HCT116 (cell line): Measurements from ENCODE around the gene MUC5B.

Experiments
- CEBPB ChIP-seq: IDR thresholded peaks from 2 replicates; pipeline ENCODE4 v1.6.1; 2012; ENCODE audit warnings: low read depth
- CTCF ChIP-seq, 3 experiments: fragments of 200-600 bp in 1 of 3; sonication (generic) in 1 of 3; IDR thresholded peaks in 2 of 3; conservative IDR thresholded peaks in 1 of 3; 2 replicates each; pipeline ENCODE4 v1.5.1; 2012 to 2017; ENCODE audit warnings: low read depth in 2 of 3, low read length in 2 of 3, antibody characterized with exemption in 1 of 3, borderline replicate concordance in 1 of 3, control low read depth in 1 of 3, mild to moderate bottlenecking in 1 of 3, mixed read lengths in 1 of 3, mixed run types in 1 of 3, moderate library complexity in 1 of 3; ENCODE audit not compliant: insufficient read depth in 1 of 3
- EGR1 ChIP-seq: IDR thresholded peaks from 2 replicates; pipeline ENCODE4 v1.6.1; 2012; ENCODE audit warnings: low read depth
- MAX ChIP-seq: IDR thresholded peaks from 2 replicates; pipeline ENCODE4 v1.6.1; 2012
- POLR2A ChIP-seq: IDR thresholded peaks from 2 replicates; pipeline ENCODE4 v1.7.0; 2011; ENCODE audit warnings: borderline replicate concordance; ENCODE audit not compliant: insufficient read depth, insufficient read length; ENCODE audit errors: extremely low read depth
- POLR2AphosphoS5 ChIP-seq: IDR thresholded peaks from 2 replicates; pipeline ENCODE4 v1.6.1; 2011; ENCODE audit warnings: mild to moderate bottlenecking, low read depth, low read length, moderate library complexity
- SIN3A ChIP-seq: IDR thresholded peaks from 2 replicates; pipeline ENCODE4 v1.6.1; 2012; ENCODE audit warnings: low read depth
- SRF ChIP-seq: IDR thresholded peaks from 2 replicates; pipeline ENCODE4 v1.6.1; 2012; ENCODE audit warnings: low read depth
- TCF7L2 ChIP-seq: IDR thresholded peaks from 2 replicates; pipeline ENCODE4 v1.7.0; 2011; ENCODE audit warnings: borderline replicate concordance, inconsistent platforms; ENCODE audit not compliant: insufficient read depth, insufficient read length; ENCODE audit errors: extremely low read depth
- YY1 ChIP-seq: IDR thresholded peaks from 2 replicates; pipeline ENCODE4 v1.6.1; 2011; ENCODE audit warnings: low read length, low read depth, moderate library complexity, mild to moderate bottlenecking; ENCODE audit not compliant: insufficient replicate concordance; ENCODE audit errors: extremely low read depth
- TF ChIP-seq, protein P1 (sequence below): IDR thresholded peaks from 2 replicates; pipeline ENCODE4 v1.6.1; 2012; ENCODE audit warnings: low read depth

DNA sequence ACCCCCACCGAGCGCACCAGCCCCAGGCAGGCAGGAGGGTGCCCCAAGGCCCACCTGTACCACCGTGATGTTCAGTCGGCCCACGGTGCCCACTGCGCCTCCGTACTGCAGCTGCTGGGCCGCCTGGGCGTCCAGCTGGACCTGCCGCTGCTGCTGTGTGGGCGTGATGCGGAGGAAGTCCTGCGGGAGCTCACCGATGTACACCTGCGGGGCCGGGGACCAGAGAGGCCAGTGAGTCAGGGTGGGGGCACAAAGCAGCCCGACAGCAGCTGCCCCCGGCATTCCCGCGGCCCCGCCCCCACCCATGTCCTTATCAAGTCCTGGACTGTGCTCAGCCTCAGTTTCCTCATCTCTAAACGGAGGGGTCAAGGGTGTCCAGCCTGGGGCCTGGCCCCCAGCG is 72.7 kb downstream of the MUC5B start:
- TF ChIP-seq, protein P1, sequence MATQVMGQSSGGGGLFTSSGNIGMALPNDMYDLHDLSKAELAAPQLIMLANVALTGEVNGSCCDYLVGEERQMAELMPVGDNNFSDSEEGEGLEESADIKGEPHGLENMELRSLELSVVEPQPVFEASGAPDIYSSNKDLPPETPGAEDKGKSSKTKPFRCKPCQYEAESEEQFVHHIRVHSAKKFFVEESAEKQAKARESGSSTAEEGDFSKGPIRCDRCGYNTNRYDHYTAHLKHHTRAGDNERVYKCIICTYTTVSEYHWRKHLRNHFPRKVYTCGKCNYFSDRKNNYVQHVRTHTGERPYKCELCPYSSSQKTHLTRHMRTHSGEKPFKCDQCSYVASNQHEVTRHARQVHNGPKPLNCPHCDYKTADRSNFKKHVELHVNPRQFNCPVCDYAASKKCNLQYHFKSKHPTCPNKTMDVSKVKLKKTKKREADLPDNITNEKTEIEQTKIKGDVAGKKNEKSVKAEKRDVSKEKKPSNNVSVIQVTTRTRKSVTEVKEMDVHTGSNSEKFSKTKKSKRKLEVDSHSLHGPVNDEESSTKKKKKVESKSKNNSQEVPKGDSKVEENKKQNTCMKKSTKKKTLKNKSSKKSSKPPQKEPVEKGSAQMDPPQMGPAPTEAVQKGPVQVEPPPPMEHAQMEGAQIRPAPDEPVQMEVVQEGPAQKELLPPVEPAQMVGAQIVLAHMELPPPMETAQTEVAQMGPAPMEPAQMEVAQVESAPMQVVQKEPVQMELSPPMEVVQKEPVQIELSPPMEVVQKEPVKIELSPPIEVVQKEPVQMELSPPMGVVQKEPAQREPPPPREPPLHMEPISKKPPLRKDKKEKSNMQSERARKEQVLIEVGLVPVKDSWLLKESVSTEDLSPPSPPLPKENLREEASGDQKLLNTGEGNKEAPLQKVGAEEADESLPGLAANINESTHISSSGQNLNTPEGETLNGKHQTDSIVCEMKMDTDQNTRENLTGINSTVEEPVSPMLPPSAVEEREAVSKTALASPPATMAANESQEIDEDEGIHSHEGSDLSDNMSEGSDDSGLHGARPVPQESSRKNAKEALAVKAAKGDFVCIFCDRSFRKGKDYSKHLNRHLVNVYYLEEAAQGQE = no peak
- TF ChIP-seq POLR2A (no peak), TCF7L2 (no peak), SRF (no peak), SIN3A (no peak), CTCF (IDR thresholded peaks at IDR 0.05 in 2 of 3, conservative IDR thresholded peaks at IDR 0.05 in 1 of 3; ENCODE audit: borderline replicate concordance in 1 of 3, insufficient read depth in 1 of 3, low read depth in 2 of 3, low read length in 2 of 3) (no peak), EGR1 (no peak), MAX (no peak), POLR2AphosphoS5 (no peak), CEBPB (no peak), YY1 (no peak)
